SK-N-SH (cell line): ENCODE results near the gene PPP2R3A. TPM values are rescaled to one million over a fixed set of nuclear protein-coding genes. Genes with fewer than 3 reads are reported as not detected.

Source experiments
- CTCF ChIA-PET: fragments of 300-600, 350-600 bp; formaldehyde crosslinking; extraction: SDS; loops from one replicate; lab custom pipeline; 2021; lab: Yijun Ruan, JAX
- POLR2A ChIA-PET: fragments of 350-600 bp; sonication (Branson Sonifier 250); formaldehyde crosslinking; extraction: SDS; loops from one replicate; lab custom pipeline; 2020; ENCODE audit warnings: antibody characterized with exemption, inconsistent platforms; lab: Yijun Ruan, JAX
- DNase-seq: peaks from one replicate; pipeline ENCODE4 v3.0.0; 2012
- H2AFZ ChIP-seq: fragments of 200-600 bp; sonication (generic); 2 replicates; pipeline ENCODE4 v1.8.1; 2016; ENCODE audit warnings: antibody characterized with exemption, mild to moderate bottlenecking, low read depth
- H3F3A ChIP-seq: fragments of 200-600 bp; sonication (generic); replicated peaks from 2 replicates; pipeline ENCODE3; 2016; ENCODE audit warnings: antibody characterized with exemption, mild to moderate bottlenecking; ENCODE audit not compliant: insufficient read depth
- H3K27ac ChIP-seq, 2 experiments: fragments of 200-500 bp in 1 of 2; fragments of 200-600 bp in 1 of 2; sonication (Bioruptor generic) in 1 of 2; sonication (generic), shearing (Covaris generic) in 1 of 2; 2 replicates each; pipeline versions ENCODE4 v1.5.1 to v1.6.1; 2014 to 2016; ENCODE audit warnings: low read depth in 2 of 2, inconsistent platforms in 1 of 2, low read length in 1 of 2, mild to moderate bottlenecking in 1 of 2, mixed read lengths in 1 of 2
- H3K27me3 ChIP-seq: fragments of 200-600 bp; sonication (generic), shearing (Covaris generic); 2 replicates; pipeline ENCODE4 v1.6.1; 2016; ENCODE audit warnings: mixed run types; ENCODE audit not compliant: insufficient read depth
- H3K36me3 ChIP-seq, 2 experiments: fragments of 200-500 bp in 1 of 2; fragments of 200-600 bp in 1 of 2; sonication (Bioruptor generic) in 1 of 2; sonication (generic) in 1 of 2; replicated peaks in 1 of 2; 2 replicates each; pipeline versions ENCODE3 to v1.5.1; 2014 to 2016; ENCODE audit warnings: low read length in 1 of 2, mild to moderate bottlenecking in 1 of 2; ENCODE audit not compliant: insufficient read depth in 2 of 2, control insufficient read depth in 1 of 2
- H3K4me1 ChIP-seq, 2 experiments: fragments of 200-500 bp in 1 of 2; fragments of 200-600 bp in 1 of 2; sonication (Bioruptor generic) in 1 of 2; sonication (generic), shearing (Covaris generic) in 1 of 2; 2 replicates each; pipeline versions ENCODE4 v1.5.1 to v1.6.1; 2014 to 2016; ENCODE audit warnings: low read depth in 1 of 2, low read length in 1 of 2, mixed run types in 1 of 2; ENCODE audit not compliant: insufficient read depth in 2 of 2, control insufficient read depth in 1 of 2
- H3K4me2 ChIP-seq: fragments of 200-600 bp; sonication (generic), shearing (Covaris generic); 2 replicates; pipeline ENCODE4 v1.6.1; 2017; ENCODE audit warnings: mixed run types
- H3K4me3 ChIP-seq, 2 experiments: fragments of 200-500 bp in 1 of 2; fragments of 200-600 bp in 1 of 2; sonication (Bioruptor generic) in 1 of 2; sonication (generic), shearing (Covaris generic) in 1 of 2; 2 replicates each; pipeline versions ENCODE4 v1.5.1 to v1.8.1; 2014 to 2016; ENCODE audit warnings: low read depth in 2 of 2, inconsistent platforms in 1 of 2, low read length in 1 of 2, mild to moderate bottlenecking in 1 of 2, mixed read lengths in 1 of 2, moderate library complexity in 1 of 2
- H3K79me2 ChIP-seq: fragments of 200-600 bp; sonication (generic); 2 replicates; pipeline ENCODE4 v1.8.1; 2017; ENCODE audit warnings: mild to moderate bottlenecking; ENCODE audit not compliant: insufficient read depth
- H3K9ac ChIP-seq: fragments of 200-600 bp; sonication (generic); 2 replicates; pipeline ENCODE4 v1.6.1; 2017; ENCODE audit warnings: mixed run types
- H3K9me2 ChIP-seq: fragments of 200-600 bp; sonication (generic); 2 replicates; pipeline ENCODE4 v1.6.1; 2017; ENCODE audit warnings: mixed run types
- H3K9me3 ChIP-seq: fragments of 200-600 bp; sonication (generic); 2 replicates; pipeline ENCODE4 v1.6.1; 2017; ENCODE audit warnings: mixed run types, mild to moderate bottlenecking, moderate library complexity
- H4K20me1 ChIP-seq: fragments of 200-600 bp; sonication (generic); 2 replicates; pipeline ENCODE4 v1.6.1; 2017; ENCODE audit warnings: mild to moderate bottlenecking, mixed run types; ENCODE audit not compliant: insufficient read depth
- CTCF ChIP-seq: fragments of 200-600 bp; sonication (generic); IDR thresholded peaks from 2 replicates; pipeline ENCODE4 v1.6.1; 2017; ENCODE audit warnings: antibody characterized with exemption, mild to moderate bottlenecking, moderate library complexity
- EP300 ChIP-seq, 2 experiments: IDR thresholded peaks; 2 replicates each; pipeline versions ENCODE4 v1.4.0 to v1.6.1; 2012; ENCODE audit warnings: borderline replicate concordance in 1 of 2, low read depth in 1 of 2, low read length in 1 of 2
- EZH2phosphoT487 ChIP-seq: fragments of 200-600 bp; sonication (generic); IDR thresholded peaks from 2 replicates; pipeline ENCODE4 v1.6.1; 2017; ENCODE audit warnings: low read depth, mixed run types, mild to moderate bottlenecking, antibody characterized with exemption, moderate library complexity, borderline replicate concordance
- FOXJ3 ChIP-seq: sonication (generic); formaldehyde crosslinking; IDR thresholded peaks from 2 replicates; pipeline ENCODE4 v1.5.1; 2020; ENCODE audit warnings: mild to moderate bottlenecking, missing genetic modification reagents
- GABPA ChIP-seq: IDR thresholded peaks from 2 replicates; pipeline ENCODE4 v1.4.0; 2012; ENCODE audit warnings: low read depth, mild to moderate bottlenecking
- IRF3 ChIP-seq: fragments of 150-350 bp; IDR thresholded peaks from 2 replicates; pipeline ENCODE4 v1.6.1; 2016; ENCODE audit warnings: mild to moderate bottlenecking, low read depth, low read length
- JUND ChIP-seq: IDR thresholded peaks from 2 replicates; pipeline ENCODE4 v1.4.0; 2012
- MAX ChIP-seq: IDR thresholded peaks from 2 replicates; pipeline ENCODE4 v1.4.0; 2012; ENCODE audit warnings: low read depth
- MXI1 ChIP-seq: IDR thresholded peaks from 2 replicates; pipeline ENCODE4 v1.6.1; 2012; ENCODE audit warnings: mild to moderate bottlenecking, low read depth, low read length, improper control_type of control experiment
- PBX3 ChIP-seq: IDR thresholded peaks from 2 replicates; pipeline ENCODE4; 2012
- RAD21 ChIP-seq: IDR thresholded peaks from 2 replicates; pipeline ENCODE4 v1.6.1; 2012; ENCODE audit warnings: mild to moderate bottlenecking, low read length
- RCOR1 ChIP-seq: fragments of 150-350 bp; IDR thresholded peaks from 2 replicates; pipeline ENCODE4 v1.6.1; 2017; ENCODE audit warnings: antibody characterized with exemption, low read length
- RXRA ChIP-seq: IDR thresholded peaks from 2 replicates; pipeline ENCODE4 v1.4.0; 2012; ENCODE audit warnings: low read depth, mild to moderate bottlenecking, borderline replicate concordance
- SIN3A ChIP-seq: IDR thresholded peaks from 2 replicates; pipeline ENCODE4 v1.6.1; 2012; ENCODE audit warnings: low read depth, mild to moderate bottlenecking, low read length, moderate library complexity, borderline replicate concordance
- TAF1 ChIP-seq: IDR thresholded peaks from 2 replicates; pipeline ENCODE4 v1.6.1; 2012; ENCODE audit warnings: low read depth, mild to moderate bottlenecking, low read length, moderate library complexity, borderline replicate concordance
- TCF12 ChIP-seq: IDR thresholded peaks from 2 replicates; pipeline ENCODE4 v1.4.0; 2012
- WGBS: methylation state at CpG from one replicate; pipeline ENCODE4 v1.1.6; 2017; ENCODE audit warnings: low lambda C conversion rate; 5-methylcytosine and 5-hydroxymethylcytosine counted together
- polyA plus RNA-seq, 3 experiments: library from polyadenylated mRNA; depleted of rRNA; stranded (reverse); fragments of >200 nt; gene quantifications; 2 replicates each; pipeline ENCODE4 v1.2.3, GENCODE V29; 2012

Gene PPP2R3A
- polyA plus RNA-seq, 1 of the 3 experiments (the other 2 are of a cell fraction) = 3.9 TPM

GRCh38 chr3:136021803-136022202 is 56.3 kb downstream of the PPP2R3A start:
- Histone ChIP-seq H3F3A (peaks cover 11% of the 10 kb centered on the region), H3K27ac (no peak overlapping the region), H3K9me2 (no peaks in the 10 kb centered on the region), H2AFZ (no peak overlapping the region), H3K4me2 (no peak overlapping the region), H3K27me3 (no peaks in the 10 kb centered on the region), H4K20me1 (no peaks in the 10 kb centered on the region; the same call in 1 of the 2 replicates), H3K36me3 (peaks cover 0 to 6% of the 10 kb centered on the region in 2 experiments), H3K79me2 (peaks cover 59% of the 10 kb centered on the region; the same call in 1 of the 2 replicates), H3K4me1 (peaks cover 5 to 11% of the 10 kb centered on the region in 2 experiments; a peak in 3 of 4 replicates), H3K4me3 (no peak overlapping the region), H3K9ac (no peak overlapping the region), H3K9me3 (no peaks in the 10 kb centered on the region)
- DNase-seq = no peak
- TF ChIP-seq TAF1 (no peak), GABPA (no peak), MAX (no peak), TCF12 (no peak), EP300 (IDR thresholded peaks at IDR 0.05; ENCODE audit: borderline replicate concordance in 1 of 2, low read depth in 1 of 2, low read length in 1 of 2) (no peak), CTCF (no peak), RXRA (no peak), SIN3A (no peak), RCOR1 (no peak), RAD21 (no peak), EZH2phosphoT487 (no peak), PBX3 (no peak), MXI1 (no peak), JUND (no peak), FOXJ3 (CRISPR knock-in tag) (no peak), IRF3 (no peak)
- WGBS = 64% methylated on average over 1 of the region's 1 CpG
- ChIA-PET CTCF (interaction anchor here (1.4 to 5.0 kb wide), 4 partner anchors 21 to 992 kb away, joined by 3 to 28 read pairs (median 4); no protein-coding TSS in a partner anchor), POLR2A (no interaction called here)
